DOHH2 (cell line): Measurements from ENCODE around the gene RTN3.

ENCODE experiments used
- H3F3A ChIP-seq: fragments of 200-600 bp; sonication (generic), shearing (Covaris generic); 2 replicates; pipeline ENCODE4 v1.6.0; 2016; ENCODE audit warnings: antibody characterized with exemption, mild to moderate bottlenecking; ENCODE audit not compliant: control insufficient read depth, insufficient read depth
- H3K27ac ChIP-seq: fragments of 200-600 bp; sonication (generic); 2 replicates; pipeline ENCODE4 v1.5.1; 2014; ENCODE audit warnings: low read depth, mild to moderate bottlenecking, low read length, moderate library complexity
- H3K27me3 ChIP-seq: fragments of 200-600 bp; sonication (generic); 2 replicates; pipeline ENCODE4 v1.6.1; 2014; ENCODE audit warnings: mild to moderate bottlenecking, low read length, mixed read lengths; ENCODE audit not compliant: control insufficient read depth
- H3K36me3 ChIP-seq: fragments of 200-600 bp; sonication (generic); 2 replicates; pipeline ENCODE4 v1.6.1; 2014; ENCODE audit warnings: mild to moderate bottlenecking, low read length, moderate library complexity, mixed read lengths; ENCODE audit not compliant: control insufficient read depth
- H3K4me1 ChIP-seq: fragments of 200-600 bp; sonication (generic); 2 replicates; pipeline ENCODE4 v1.6.1; 2014; ENCODE audit warnings: mild to moderate bottlenecking, low read length, mixed read lengths; ENCODE audit not compliant: control insufficient read depth
- H3K4me2 ChIP-seq: fragments of 200-600 bp; sonication (generic); 2 replicates; pipeline ENCODE4 v1.6.0; 2014; ENCODE audit warnings: mild to moderate bottlenecking, low read length, moderate library complexity
- H3K4me3 ChIP-seq: fragments of 200-600 bp; sonication (generic); 2 replicates; pipeline ENCODE4 v1.5.1; 2014; ENCODE audit warnings: mild to moderate bottlenecking, low read length, mixed read lengths
- H3K79me2 ChIP-seq: fragments of 200-600 bp; sonication (generic); 2 replicates; pipeline ENCODE4 v1.6.1; 2014; ENCODE audit warnings: mild to moderate bottlenecking, low read length, mixed read lengths; ENCODE audit not compliant: control insufficient read depth
- H3K9me2 ChIP-seq: fragments of 200-600 bp; sonication (generic); replicated peaks from 2 replicates; pipeline ENCODE4 v1.6.1; 2014; ENCODE audit warnings: mild to moderate bottlenecking, low read length, mixed read lengths; ENCODE audit not compliant: control insufficient read depth
- H3K9me3 ChIP-seq: fragments of 200-600 bp; sonication (generic); 2 replicates; pipeline ENCODE4 v1.6.1; 2014; ENCODE audit warnings: antibody characterized with exemption, low read length, mixed read lengths; ENCODE audit not compliant: control insufficient read depth, insufficient read depth
- H4K20me1 ChIP-seq: fragments of 200-600 bp; sonication (generic); 2 replicates; pipeline ENCODE4 v1.6.0; 2014; ENCODE audit warnings: low read depth, mild to moderate bottlenecking, antibody characterized with exemption, low read length, moderate library complexity; ENCODE audit not compliant: control insufficient read depth, insufficient read depth
- CTCF ChIP-seq: fragments of 200-600 bp; sonication (generic); IDR thresholded peaks from one replicate; pipeline ENCODE4 v1.5.1; 2014; ENCODE audit warnings: antibody characterized with exemption, mild to moderate bottlenecking, low read depth, low read length; ENCODE audit not compliant: poor library complexity, severe bottlenecking
- EZH2phosphoT487 ChIP-seq: fragments of 200-600 bp; sonication (generic); IDR thresholded peaks from 2 replicates; pipeline ENCODE4 v1.6.1; 2017; ENCODE audit warnings: borderline replicate concordance, mild to moderate bottlenecking, antibody characterized with exemption, low read length, moderate library complexity, mixed read lengths

RTN3 gene

DNA sequence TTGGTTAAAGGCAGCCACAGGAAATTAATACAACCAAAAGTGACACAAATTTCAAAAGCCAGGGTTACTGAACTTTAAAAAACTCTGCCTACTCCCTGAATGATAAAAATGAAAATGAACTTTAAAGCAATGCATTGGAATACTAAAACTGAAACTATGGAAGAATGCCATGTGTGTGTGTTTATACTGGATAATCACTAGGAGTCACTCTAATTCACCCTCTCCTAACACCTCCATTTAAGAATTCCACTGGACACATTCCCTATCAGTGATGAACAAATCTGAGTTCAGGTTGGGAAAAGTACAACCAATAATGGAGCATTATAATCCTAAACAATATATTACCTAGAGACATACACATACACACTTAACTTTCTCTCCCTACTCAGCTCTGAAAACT, 39.6 kb upstream of the RTN3 start:
- Histone ChIP-seq H4K20me1 (no peaks in the 10 kb centered on the region), H3K9me2 (no peaks in the 10 kb centered on the region), H3F3A (no peaks in the 10 kb centered on the region), H3K27me3 (no peaks in the 10 kb centered on the region), H3K4me2 (no peak overlapping the region), H3K4me1 (no peaks in the 10 kb centered on the region), H3K27ac (no peak overlapping the region), H3K36me3 (peaks cover 23% of the 10 kb centered on the region), H3K79me2 (no peaks in the 10 kb centered on the region), H3K4me3 (no peak overlapping the region), H3K9me3 (no peaks in the 10 kb centered on the region)
- TF ChIP-seq CTCF (no peak), EZH2phosphoT487 (no peak)

- no peak overlapping the region for H3K4me3 ChIP-seq
- no peak overlapping the region for H3K27ac ChIP-seq
- H3F3A ChIP-seq: no peaks in the 10 kb centered on the region
- H3K9me3 ChIP-seq: no peaks in the 10 kb centered on the region
- H3K27me3 ChIP-seq: no peaks in the 10 kb centered on the region
- H4K20me1 ChIP-seq: no peaks in the 10 kb centered on the region
- H3K36me3 ChIP-seq: peaks cover 23% of the 10 kb centered on the region
- TF ChIP-seq CTCF: no peak
- no peak for TF ChIP-seq EZH2phosphoT487
- no peaks in the 10 kb centered on the region for H3K9me2 ChIP-seq
- H3K4me1 ChIP-seq: no peaks in the 10 kb centered on the region
- no peak overlapping the region for H3K4me2 ChIP-seq
- no peaks in the 10 kb centered on the region for H3K79me2 ChIP-seq
Observed at GRCh38 chr11:63643205-63643604, 38.1 kb upstream of the RTN3 start.

DNA sequence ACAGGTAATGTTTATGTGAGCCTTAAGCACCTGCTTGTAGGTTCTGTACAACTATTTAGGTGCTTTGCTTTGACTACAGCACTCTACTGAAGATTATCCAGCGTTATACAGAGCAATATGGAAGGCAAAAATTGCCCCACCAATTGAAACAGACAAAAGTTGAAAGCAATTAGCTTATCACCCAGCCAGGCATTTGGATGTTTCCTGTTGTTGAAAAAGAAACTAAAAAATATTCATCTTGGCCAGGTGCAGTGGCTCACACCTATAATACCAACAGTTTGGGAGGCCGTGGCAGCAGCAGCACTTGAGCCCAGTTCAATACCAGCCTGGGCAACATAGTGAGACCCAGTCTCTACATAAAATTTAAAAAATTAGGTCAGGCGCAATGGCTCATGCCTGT, 28.6 kb upstream of the RTN3 start:
- TF ChIP-seq CTCF (no peak), EZH2phosphoT487 (no peak)
- Histone ChIP-seq H3K9me2 (no peaks in the 10 kb centered on the region), H3K4me3 (no peak overlapping the region), H3K36me3 (peaks cover 5% of the 10 kb centered on the region; the same call in 1 of the 2 replicates), H3K4me2 (no peak overlapping the region), H3K27me3 (no peaks in the 10 kb centered on the region), H3K27ac (no peak overlapping the region), H3K9me3 (no peaks in the 10 kb centered on the region), H3F3A (no peaks in the 10 kb centered on the region), H3K4me1 (no peaks in the 10 kb centered on the region), H4K20me1 (no peaks in the 10 kb centered on the region), H3K79me2 (no peaks in the 10 kb centered on the region)

GRCh38 chr11:63660972-63661371, 20.3 kb upstream of the RTN3 start:
- Histone ChIP-seq H3K4me1 (peaks cover 9% of the 10 kb centered on the region), H3K27me3 (no peaks in the 10 kb centered on the region), H3K9me2 (no peaks in the 10 kb centered on the region), H3K9me3 (no peaks in the 10 kb centered on the region), H3K36me3 (no peaks in the 10 kb centered on the region), H3K4me2 (no peak overlapping the region), H3K27ac (no peak overlapping the region), H3K79me2 (peaks cover 61% of the 10 kb centered on the region), H3K4me3 (no peak overlapping the region), H3F3A (no peaks in the 10 kb centered on the region), H4K20me1 (no peaks in the 10 kb centered on the region)
- TF ChIP-seq EZH2phosphoT487: no peak
- no peak for TF ChIP-seq CTCF
